Measurements from ENCODE around the gene PPIG. TPM values are rescaled to one million over a fixed set of nuclear protein-coding genes. Genes with fewer than 3 reads are reported as not detected.

PPIG gene
- total RNA-seq, 1 donor from 2014 or later: 38.0 TPM

DNA sequence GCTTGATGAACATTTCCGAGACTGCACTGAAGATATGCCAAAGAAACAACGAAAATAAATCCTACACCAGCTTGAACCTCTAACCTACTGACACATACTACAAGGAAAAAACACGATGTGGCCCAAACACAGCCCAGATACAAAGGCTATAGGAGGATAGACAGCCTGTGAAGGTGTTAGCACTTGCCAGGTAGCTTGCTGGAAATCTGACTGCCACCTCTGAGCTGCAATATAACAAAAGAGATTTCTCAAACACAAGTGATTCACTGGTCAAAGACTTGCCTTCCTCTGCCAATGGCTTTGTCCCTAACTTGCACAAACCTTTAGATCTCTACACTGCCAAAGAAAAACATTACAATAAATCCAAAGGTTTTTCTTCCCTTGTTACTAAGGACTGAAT is 89.0 kb downstream of the PPIG start:
- H3K27me3 ChIP-seq (ENCODE audit: low read depth): no peaks in the 10 kb centered on the region
- no peaks in the 10 kb centered on the region for H3K9me3 ChIP-seq (replicated peaks)
- TF ChIP-seq, protein P1, sequence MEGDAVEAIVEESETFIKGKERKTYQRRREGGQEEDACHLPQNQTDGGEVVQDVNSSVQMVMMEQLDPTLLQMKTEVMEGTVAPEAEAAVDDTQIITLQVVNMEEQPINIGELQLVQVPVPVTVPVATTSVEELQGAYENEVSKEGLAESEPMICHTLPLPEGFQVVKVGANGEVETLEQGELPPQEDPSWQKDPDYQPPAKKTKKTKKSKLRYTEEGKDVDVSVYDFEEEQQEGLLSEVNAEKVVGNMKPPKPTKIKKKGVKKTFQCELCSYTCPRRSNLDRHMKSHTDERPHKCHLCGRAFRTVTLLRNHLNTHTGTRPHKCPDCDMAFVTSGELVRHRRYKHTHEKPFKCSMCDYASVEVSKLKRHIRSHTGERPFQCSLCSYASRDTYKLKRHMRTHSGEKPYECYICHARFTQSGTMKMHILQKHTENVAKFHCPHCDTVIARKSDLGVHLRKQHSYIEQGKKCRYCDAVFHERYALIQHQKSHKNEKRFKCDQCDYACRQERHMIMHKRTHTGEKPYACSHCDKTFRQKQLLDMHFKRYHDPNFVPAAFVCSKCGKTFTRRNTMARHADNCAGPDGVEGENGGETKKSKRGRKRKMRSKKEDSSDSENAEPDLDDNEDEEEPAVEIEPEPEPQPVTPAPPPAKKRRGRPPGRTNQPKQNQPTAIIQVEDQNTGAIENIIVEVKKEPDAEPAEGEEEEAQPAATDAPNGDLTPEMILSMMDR (IDR thresholded peaks at IDR 0.05; ENCODE audit: borderline replicate concordance): no peak
- H3K36me3 ChIP-seq: no peaks in the 10 kb centered on the region
- H3K4me1 ChIP-seq: no peaks in the 10 kb centered on the region
- H3K4me3 ChIP-seq: no peak overlapping the region
- no peak for DNase-seq
- H3K27ac ChIP-seq (replicated peaks): no peak overlapping the region
- intact Hi-C loops (cut with micrococcal nuclease): no loop called here

DNA sequence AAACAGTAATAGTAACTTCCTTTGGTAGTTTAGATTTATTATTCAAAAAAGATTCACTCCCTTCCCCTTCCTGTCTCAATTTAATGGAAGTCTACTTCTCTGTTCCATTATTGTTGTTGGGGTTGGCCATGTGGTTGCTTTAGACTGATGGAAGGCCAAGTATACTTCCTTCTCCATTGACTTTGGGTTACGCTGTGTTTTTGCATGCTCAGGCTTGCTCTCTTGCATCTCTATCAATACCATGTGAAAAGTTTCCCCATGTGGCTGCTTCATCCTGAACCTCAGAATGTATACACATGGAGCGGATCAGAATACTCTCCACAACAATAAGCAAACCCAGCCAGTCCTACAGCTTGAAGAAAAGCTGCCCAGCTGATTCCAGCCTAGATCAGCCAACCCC is 89.8 kb downstream of the PPIG start:
- H3K27ac ChIP-seq (replicated peaks): no peak overlapping the region
- TF ChIP-seq, protein P1 (IDR thresholded peaks at IDR 0.05; ENCODE audit: borderline replicate concordance): no peak
- no peaks in the 10 kb centered on the region for H3K9me3 ChIP-seq (replicated peaks)
- no peaks in the 10 kb centered on the region for H3K4me1 ChIP-seq
- no peaks in the 10 kb centered on the region for H3K27me3 ChIP-seq (ENCODE audit: low read depth)
- intact Hi-C loops (cut with micrococcal nuclease): no loop called here
- no peaks in the 10 kb centered on the region for H3K36me3 ChIP-seq
- no peak for DNase-seq
- no peak overlapping the region for H3K4me3 ChIP-seq

DNA sequence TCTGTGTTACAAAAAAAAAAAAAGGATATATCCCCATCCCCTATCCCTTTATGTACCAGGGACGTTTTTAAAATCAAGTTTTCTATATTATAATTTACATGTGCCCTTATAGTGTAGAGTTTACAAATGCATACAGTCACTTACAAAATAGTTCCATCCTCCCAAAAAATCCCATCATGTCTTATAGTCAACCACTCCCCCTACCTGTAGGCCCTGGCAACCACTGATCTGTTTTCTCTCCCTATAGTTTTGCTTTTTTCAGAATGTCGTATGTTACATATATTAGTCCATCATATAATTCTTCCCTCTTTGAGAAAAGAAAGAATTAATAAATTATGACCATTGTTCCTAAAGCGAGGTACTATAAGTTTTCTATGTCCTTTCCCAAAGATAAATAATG is 92.2 kb downstream of the PPIG start:
- intact Hi-C loops (cut with micrococcal nuclease): no loop called here
- TF ChIP-seq, protein P1 (IDR thresholded peaks at IDR 0.05; ENCODE audit: borderline replicate concordance): no peak
- Histone ChIP-seq H3K4me1 (no peaks in the 10 kb centered on the region), H3K4me3 (no peak overlapping the region), H3K9me3 (replicated peaks) (peaks cover 7% of the 10 kb centered on the region), H3K27ac (replicated peaks) (no peak overlapping the region), H3K36me3 (no peaks in the 10 kb centered on the region), H3K27me3 (ENCODE audit: low read depth) (no peaks in the 10 kb centered on the region)
- no peak for DNase-seq

DNA sequence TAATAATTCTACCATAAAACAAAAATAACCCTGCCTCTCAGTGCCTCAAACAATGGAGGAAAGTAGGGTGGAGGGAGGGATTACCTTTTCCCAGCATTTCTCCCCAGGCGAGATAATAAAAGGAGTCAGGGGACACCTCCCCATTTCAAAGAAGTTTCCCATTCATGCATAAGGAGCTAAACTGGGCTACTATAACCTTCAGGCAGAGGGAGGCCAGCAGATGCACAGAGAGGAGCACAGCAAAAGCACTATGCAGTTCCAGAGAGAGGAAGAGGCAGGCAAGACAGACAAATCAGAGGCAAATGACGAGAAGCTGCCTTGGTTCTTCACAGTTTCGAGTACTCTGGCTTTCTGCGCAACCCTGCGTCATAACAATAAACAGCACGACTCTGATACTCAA is 92.7 kb downstream of the PPIG start:
- H3K9me3 ChIP-seq (replicated peaks): peaks cover 7% of the 10 kb centered on the region
- DNase-seq: no peak
- H3K27me3 ChIP-seq (ENCODE audit: low read depth): no peaks in the 10 kb centered on the region
- TF ChIP-seq, protein P1 (IDR thresholded peaks at IDR 0.05; ENCODE audit: borderline replicate concordance): no peak
- no peak overlapping the region for H3K4me3 ChIP-seq
- intact Hi-C loops (cut with micrococcal nuclease): no loop called here
- no peaks in the 10 kb centered on the region for H3K4me1 ChIP-seq
- no peaks in the 10 kb centered on the region for H3K36me3 ChIP-seq
- no peak overlapping the region for H3K27ac ChIP-seq (replicated peaks)

DNA sequence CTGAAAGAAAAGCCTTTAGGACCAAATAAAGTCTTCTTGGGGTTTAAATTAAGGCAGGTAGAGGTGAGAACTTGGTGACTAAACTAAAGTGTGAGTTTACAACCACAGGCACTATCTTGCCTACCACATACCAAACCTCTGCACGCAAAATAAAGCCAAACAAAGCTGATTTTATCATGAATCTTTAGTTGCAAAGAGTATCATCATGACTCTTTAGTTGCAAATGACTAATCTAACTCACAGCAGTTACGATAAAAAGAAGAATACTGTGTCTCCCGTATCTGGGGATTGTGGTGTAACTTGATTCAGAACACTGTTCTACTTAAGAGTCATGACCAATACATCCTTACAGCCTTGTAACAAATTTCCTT is 98.9 kb downstream of the PPIG start:
- Histone ChIP-seq H3K27me3 (ENCODE audit: low read depth) (no peaks in the 10 kb centered on the region), H3K4me3 (no peak overlapping the region), H3K27ac (replicated peaks) (no peak overlapping the region), H3K36me3 (no peaks in the 10 kb centered on the region), H3K4me1 (no peaks in the 10 kb centered on the region), H3K9me3 (replicated peaks) (peaks cover 7% of the 10 kb centered on the region)
- TF ChIP-seq, protein P1 (IDR thresholded peaks at IDR 0.05; ENCODE audit: borderline replicate concordance): no peak
- intact Hi-C loops (cut with micrococcal nuclease): no loop called here
- no peak for DNase-seq
